Embryonic facial prominence (tissue), 1 donor: ENCODE measurements around the gene ADAM8.

Experiments used
- DNase-seq: peaks from one replicate; pipeline ENCODE4 v3.0.0-alpha.2; 2016; ENCODE audit errors: extremely low spot score

ADAM8 gene

DNA sequence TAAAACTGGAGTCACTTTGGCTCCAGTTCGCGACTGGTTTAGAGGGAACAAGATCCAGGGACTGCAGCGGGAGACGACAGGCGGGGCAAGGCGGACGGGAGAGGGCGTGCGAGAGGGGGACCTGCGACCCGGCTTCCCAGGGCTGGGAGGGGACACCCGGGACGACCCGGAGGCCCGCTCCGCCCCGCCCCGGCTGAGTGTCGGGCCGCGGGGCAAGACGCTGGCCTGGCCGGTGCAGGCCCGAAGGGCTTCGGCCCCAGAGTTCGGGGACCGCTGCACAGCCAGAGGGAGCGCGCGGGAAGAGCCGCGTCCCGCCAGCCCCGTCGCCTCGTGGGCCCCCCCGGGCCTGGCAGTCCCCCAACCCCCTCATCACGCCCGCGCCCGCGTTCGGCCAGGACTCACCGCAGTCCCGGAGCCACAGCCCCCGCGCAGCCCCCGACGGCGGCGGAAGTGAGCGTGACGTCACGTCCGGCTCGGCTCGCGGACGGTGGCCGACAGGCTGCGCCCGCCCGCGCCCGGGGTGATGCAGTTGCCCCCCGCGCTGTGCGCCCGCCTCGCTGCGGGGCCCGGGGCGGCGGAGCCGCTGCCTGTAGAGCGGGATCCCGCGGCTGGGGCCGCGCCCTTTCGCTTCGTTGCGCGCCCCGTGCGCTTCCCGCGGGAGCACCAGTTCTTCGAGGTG, 31.9 kb upstream of the ADAM8 start, which contains the start of the genes TUBGCP2 and ZNF511:
Gene TUBGCP2 (minus strand): TSS at position 452 of the 679 bp plus-strand sequence. CDS start 5,931 bp downstream, outside the sequence.
Gene ZNF511 (plus strand): TSS at position 494 of the 679 bp plus-strand sequence. CDS start 30 bp downstream, at position 524.
- peak; percentile 59 for DNase-seq

DNA sequence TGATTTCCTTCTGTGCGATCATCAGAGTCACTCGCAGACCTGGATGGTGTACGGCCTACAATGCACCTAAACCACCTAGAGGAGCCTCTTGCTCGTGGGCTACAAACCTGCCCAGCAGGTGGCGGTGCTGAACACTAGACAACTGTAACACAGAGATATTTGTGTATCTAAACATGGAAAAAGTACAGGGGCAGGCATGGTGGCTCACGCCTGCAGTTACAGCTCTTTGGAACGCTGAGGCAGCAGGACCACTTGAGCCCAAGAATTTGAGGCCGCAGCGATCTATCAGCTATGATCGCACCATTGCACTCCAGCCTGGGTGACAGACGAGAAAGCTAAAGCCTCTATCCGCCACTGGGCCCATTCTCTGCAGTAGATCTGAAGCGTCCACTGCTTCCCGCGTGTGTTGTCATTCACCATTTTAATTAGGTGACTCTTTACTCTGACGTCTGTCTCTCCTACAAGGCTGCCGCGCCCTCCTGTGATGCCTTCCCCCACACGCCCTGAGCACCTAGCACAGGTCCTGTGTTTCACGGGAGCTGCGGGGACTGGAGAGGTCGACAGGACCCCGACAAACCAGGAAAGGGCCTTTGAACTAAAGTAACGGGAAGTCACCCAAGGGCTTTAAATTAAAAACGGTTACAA, 31.2 kb upstream of the ADAM8 start:
- DNase-seq, result peak; percentile 40

GRCh38 chr10:133306941-133307379, 30.3 kb upstream of the ADAM8 start:
- no peak for DNase-seq

- no peak for DNase-seq
Observed at GRCh38 chr10:133306097-133306476, 29.4 kb upstream of the ADAM8 start.

GRCh38 chr10:133303206-133303605, 26.5 kb upstream of the ADAM8 start:
- no peak for DNase-seq

DNA sequence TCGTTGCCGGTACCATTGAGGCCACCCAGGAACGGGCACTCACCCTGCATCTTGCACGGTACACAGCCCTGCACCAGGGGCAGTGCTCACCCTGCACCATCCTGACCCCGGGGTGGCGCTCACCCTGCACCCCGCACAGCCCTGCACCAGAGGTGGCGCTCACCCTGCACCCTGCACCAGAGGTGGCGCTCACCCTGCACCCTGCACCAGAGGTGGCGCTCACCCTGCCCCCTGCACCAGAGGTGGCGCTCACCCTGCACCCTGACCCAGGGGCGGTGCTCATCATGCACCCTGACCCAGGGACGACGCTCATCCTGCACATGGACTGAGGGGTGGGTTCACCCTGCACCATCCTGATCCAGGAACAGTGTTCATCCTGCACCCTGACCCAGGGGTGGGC, 25.6 kb upstream of the ADAM8 start:
- no peak for DNase-seq

- no peak for DNase-seq
Observed at GRCh38 chr10:133299738-133300137, 23.1 kb upstream of the ADAM8 start.

- DNase-seq, result no peak
Observed at GRCh38 chr10:133299224-133299623, 22.6 kb upstream of the ADAM8 start.

GRCh38 chr10:133298466-133298865, 21.8 kb upstream of the ADAM8 start:
- DNase-seq, result no peak

GRCh38 chr10:133297504-133297903, 20.8 kb upstream of the ADAM8 start:
- DNase-seq, result no peak

DNA sequence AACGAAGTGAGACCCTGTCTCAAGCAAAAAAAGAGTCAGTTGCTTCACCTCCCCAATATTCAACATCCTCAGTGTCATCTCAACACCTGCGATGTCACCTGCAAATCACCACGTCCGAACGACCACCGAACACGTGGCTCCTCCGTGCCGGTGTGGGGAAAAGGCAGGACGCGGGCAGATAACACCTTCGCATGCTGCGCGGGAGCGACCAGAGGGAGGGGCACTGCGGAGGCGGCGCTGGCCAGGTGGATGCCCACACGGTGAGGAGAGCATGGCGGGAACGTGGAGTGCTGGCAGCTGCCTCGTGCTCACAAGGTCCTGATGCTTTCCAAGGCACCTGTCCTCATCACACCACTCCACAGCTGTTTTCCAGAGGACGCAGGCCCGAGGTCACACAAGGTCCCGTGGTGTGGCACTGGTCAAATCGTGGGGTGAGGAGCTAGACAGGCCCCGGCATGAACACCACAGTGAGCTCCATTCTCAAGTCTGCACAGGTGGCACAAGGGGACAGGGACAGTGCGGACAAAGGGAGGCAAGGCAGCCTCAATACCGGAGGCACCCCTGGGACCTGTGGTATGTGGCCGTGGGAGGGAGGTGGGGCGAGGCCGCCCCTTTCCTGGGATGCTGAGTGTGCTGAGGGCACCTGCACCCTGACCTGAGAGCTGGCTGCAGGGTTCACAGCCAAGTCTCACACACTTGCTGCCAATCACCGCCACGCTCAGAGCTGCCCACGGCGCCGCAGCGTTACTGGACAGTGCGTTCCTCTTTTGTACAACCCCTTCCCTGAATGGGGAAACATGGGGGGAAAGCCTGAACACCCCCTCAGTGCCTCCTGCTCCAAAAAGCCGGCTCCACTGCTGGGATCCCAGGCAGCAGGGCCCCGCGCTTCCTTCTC, 19.0 kb upstream of the ADAM8 start:
- no peak for DNase-seq

GRCh38 chr10:133294189-133294588, 17.5 kb upstream of the ADAM8 start:
- DNase-seq, result no peak

DNA sequence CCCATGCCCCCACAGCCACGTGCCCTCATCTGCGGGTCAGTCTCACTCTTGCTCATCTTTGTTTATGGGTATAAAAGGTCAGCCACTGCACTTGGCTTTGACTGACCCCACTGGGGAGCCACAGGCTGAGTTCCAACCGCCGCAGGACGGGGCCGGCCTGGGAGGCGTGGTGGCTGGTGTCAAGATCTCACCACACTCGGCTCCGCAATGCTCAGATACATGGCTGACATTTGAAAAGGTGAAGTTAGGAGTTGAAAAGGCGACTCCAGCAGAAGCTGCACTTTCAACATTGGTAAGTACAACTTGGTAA, 17.1 kb upstream of the ADAM8 start:
- DNase-seq, result no peak

GRCh38 chr10:133292919-133293809, 16.5 kb upstream of the ADAM8 start:
- DNase-seq, result no peak

DNA sequence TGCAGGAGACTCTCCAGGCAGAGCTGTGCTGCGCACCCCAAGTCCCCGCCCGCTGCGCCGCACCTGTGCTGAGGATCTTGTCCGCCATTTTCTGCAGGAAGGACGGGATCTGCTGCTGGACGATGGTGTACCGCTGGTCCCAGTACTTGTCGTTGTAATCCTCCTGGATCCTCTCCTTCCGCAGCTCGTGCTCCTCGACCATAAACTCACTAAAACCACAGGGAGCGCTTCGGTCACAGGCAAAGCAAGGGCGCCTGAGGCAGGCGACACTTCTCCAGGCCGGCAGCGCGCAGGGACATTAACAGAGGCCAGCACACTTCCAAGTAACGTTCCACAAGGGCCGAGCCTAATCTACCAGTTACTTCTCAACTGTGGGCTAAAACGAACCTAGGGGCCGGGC, 13.1 kb upstream of the ADAM8 start:
- DNase-seq, result no peak

- no peak for DNase-seq
Observed at GRCh38 chr10:133287832-133288500, 11.3 kb upstream of the ADAM8 start.

DNA sequence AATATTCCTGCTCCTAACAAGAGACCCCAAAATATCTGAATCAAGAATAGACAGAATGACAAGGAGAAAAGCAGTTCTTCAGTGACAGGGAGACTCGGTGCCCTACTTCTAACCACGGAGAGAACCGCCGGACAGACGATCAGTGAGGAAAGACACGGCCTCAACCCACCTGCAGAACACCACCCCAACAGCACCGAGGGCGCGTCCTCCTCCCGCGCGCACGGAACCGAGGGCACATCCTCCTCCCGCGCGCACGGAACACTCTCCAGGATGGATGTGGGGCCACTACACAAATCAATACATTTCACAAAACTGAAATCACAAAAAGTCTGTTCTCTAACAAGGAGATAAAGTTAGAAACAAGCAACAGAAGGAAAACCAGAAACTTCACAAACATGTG, 9.7 kb upstream of the ADAM8 start:
- no peak for DNase-seq

- DNase-seq, result no peak
Observed at GRCh38 chr10:133285217-133285616, 8.5 kb upstream of the ADAM8 start.

DNA sequence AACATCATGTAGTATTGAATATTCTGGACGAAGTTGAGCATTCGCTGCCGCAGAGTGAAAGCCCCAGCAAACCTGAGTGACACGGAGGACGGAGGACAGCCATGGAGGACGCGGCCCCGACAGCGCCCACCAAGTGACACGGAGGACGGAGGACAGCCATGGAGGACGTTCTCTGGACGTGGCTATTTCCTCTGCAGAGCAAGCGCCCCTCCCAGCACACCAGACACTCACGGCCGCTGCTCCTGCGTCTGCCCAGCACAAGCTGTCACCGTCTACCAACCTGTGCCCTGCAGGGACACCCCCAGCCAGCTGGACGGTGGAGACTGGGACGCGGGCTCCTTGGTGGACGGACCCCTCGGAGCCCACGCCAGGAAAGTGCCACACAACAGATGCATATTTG, 7.3 kb upstream of the ADAM8 start:
- DNase-seq, result no peak

GRCh38 chr10:133282846-133283390, 6.2 kb upstream of the ADAM8 start:
- no peak for DNase-seq
